Cardiac fibroblast (primary cell): ENCODE data around the gene NCKAP5.
A peak's percentile ranks its signal among the peaks of the same experiment; 100 is the strongest.

Experiments
- DNase-seq, 2 donors: peaks; one replicate each; pipeline versions ENCODE4 v3.0.0 to v3.0.0-alpha.2; 2010; ENCODE audit warnings: low read depth in 2 of 2
- H3K4me3 ChIP-seq, 2 donors: replicated peaks in 1 of 2; 1 replicate in 1 of 2; 2 replicates in 1 of 2; pipeline ENCODE4 v1.5.1; 2011; ENCODE audit warnings: low read depth in 2 of 2, low read length in 2 of 2, mild to moderate bottlenecking in 2 of 2, moderate library complexity in 1 of 2
- TF ChIP-seq, protein P1 (sequence below): IDR thresholded peaks from one replicate; pipeline ENCODE4 v1.5.1; 2011; ENCODE audit warnings: low read depth, mild to moderate bottlenecking, low read length, inconsistent platforms

NCKAP5 gene

DNA sequence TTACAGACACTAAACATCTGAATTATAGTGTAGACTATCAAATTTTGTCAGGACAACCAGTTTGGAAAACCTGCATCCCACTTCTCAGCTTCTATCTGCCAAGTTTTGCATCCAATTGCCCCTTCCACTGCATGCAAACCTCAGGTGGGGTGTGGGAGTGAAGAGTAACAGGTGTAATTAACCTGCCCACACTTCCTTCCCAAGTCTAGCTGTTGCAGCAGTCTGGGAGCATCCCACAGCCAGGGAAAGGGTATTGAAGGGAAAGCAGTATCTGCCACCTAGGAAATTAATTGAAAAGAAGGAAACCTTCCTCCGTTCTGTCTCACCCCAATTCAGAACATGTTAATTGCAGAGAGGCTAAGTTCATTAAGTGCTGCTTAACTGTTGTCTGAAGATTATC is 189.9 kb downstream of the NCKAP5 start:
- DNase-seq = no peak
- TF ChIP-seq, protein P1, sequence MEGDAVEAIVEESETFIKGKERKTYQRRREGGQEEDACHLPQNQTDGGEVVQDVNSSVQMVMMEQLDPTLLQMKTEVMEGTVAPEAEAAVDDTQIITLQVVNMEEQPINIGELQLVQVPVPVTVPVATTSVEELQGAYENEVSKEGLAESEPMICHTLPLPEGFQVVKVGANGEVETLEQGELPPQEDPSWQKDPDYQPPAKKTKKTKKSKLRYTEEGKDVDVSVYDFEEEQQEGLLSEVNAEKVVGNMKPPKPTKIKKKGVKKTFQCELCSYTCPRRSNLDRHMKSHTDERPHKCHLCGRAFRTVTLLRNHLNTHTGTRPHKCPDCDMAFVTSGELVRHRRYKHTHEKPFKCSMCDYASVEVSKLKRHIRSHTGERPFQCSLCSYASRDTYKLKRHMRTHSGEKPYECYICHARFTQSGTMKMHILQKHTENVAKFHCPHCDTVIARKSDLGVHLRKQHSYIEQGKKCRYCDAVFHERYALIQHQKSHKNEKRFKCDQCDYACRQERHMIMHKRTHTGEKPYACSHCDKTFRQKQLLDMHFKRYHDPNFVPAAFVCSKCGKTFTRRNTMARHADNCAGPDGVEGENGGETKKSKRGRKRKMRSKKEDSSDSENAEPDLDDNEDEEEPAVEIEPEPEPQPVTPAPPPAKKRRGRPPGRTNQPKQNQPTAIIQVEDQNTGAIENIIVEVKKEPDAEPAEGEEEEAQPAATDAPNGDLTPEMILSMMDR = no peak
- no peak overlapping the region for H3K4me3 ChIP-seq

DNA sequence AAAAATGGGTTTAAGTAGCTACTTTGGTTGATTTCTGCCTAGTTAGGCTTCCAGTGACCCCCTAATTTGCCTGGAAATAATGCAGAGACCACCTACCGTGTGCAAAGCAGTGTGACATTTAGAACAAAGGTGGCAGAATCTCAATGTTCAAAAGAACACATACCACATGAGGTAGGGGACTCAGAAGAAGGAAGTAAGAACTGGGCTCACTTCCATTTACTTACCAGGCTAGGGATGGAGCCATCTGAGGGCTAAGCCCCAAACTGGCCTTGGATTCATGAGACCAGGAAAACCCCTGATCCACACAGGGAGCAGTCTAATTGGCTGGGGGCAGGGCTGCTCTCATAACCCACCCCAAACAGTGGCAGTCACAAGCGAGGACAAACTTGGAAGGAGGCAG is 190.7 kb downstream of the NCKAP5 start:
- no peak overlapping the region for H3K4me3 ChIP-seq
- TF ChIP-seq, protein P1 = no peak
- no peak for DNase-seq

DNA sequence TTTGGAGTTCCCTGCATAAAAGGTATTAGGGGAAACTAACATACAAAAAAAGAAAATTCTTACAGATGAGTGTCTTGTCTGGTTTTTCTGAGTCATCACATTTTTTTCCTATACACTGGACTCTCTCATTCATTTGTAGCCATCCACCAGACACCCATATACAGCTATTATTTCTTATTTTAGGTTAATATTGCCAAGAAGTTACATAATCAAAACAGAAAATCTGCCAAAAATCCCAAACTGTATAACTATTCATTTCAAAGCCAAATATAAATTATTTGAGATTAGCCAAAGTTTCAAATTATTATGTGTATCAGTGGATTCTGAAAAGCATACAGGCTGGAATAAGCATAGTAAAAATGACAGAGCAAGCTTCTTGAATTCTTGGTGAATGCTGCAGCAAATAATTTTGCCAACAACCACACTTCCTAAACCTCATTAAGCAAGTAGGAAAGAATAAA is 191.2 kb downstream of the NCKAP5 start:
- DNase-seq = peak in 1 of 2 donors; percentile 81
- TF ChIP-seq, protein P1 = no peak
- no peak overlapping the region for H3K4me3 ChIP-seq

DNA sequence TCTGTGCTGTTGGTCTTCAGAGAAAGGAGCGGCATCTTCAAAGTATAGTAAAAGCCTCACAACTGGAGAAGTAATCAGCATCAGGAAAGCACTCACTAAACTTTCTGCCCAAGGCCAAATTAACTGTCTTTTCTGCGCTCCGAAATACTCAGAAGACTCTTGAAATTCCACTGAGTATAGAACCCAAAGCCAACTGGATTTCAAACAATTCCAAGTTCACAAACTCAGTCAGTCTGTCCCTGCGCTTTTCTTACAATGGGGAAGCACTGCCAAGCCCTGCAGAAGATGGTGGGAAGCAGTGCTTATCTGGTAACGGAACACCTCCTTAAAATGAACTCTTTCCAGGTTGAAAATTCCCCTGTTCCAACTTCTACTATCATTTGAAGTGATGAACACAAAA is 193.5 kb downstream of the NCKAP5 start:
- no peak for DNase-seq
- TF ChIP-seq, protein P1 = no peak
- H3K4me3 ChIP-seq = no peak overlapping the region

DNA sequence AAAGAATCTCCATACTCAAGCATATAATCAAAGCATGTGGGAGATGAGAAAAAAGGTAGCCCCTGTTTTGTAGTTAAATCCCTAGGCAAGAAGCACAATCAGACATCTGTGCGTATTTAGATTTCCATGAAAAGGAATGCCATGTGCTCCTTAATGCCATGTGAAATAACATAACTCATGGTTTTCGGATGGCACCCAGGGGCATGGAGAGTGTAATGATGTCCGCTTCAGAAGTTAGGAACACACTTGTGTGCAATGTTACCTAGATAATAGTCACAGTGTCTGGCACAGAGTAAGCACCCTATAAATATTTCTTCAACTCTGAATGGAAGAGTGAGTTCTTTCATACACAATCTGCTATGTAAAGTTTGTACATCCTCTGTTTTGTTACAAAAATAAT is 197.0 kb downstream of the NCKAP5 start:
- H3K4me3 ChIP-seq = no peak overlapping the region
- TF ChIP-seq, protein P1 = no peak

DNA sequence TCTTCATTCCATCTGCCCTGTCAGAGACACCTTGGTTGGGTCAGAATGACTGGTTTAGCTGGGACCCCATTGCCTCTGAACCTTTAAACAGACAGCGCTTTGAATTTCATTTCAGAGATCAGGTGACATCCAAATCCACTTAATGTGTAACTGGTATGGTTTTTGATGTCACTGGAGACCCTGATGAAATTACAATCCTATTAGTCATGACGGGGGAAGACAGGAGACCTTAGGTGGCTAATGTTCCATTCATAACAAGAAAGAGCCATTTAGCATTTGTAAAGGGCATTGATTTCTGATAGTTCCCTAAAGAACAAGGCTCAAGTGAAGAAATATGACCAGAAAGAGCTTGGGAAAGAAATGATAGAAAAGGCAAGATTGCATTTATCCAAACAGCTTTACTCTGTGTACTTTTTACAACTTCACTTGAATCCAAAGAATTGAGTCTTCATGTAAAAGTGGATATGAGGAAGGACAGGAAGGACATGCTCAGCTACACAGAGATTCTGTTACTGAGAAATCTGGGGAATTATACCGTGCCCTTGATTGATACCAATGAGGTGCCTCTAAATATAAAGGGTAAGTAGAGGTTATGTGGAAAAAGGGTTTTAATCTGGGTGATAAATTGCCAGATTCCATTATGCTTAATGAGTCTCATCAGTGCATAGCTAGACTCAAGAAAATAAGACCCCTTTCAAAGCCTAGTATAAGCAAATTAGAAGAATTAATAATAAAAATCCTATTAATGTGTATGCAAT is 198.2 kb downstream of the NCKAP5 start:
- no peak overlapping the region for H3K4me3 ChIP-seq
- no peak for DNase-seq
- TF ChIP-seq, protein P1 = no peak

More for the DNA sequence above, 197.0 kb downstream of the NCKAP5 start:
- DNase-seq = no peak
